HG02678 (cell line): ENCODE measurements around the gene FKBP4.

Experiments
- ATAC-seq: cut with Tn5 transposase; IDR thresholded peaks from one replicate; pipeline ENCODE4 v1.9.1; 2021; ENCODE audit warnings: mild to moderate bottlenecking, moderate library complexity; ENCODE audit not compliant: unreplicated experiment

FKBP4 gene

DNA sequence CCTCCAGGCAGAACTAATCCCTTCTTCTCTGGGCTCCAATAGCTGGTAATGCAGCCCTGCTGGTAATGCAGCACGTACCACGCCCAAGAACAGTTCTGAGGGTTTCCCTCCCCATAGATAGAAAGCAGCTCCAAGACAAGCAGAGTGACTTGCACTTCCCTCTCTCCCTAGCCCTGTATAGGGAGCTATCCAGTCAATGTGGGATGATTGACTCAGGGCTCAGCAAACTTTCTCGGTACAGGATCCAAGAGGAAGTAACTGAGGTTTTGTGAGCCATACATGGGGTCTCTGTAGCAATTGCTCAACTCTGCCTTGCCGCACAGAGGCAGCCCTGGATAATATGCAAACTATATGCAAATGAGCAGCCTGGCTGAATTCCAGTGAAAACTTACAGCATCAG, 15.5 kb upstream of the FKBP4 start:
- no peak for ATAC-seq

DNA sequence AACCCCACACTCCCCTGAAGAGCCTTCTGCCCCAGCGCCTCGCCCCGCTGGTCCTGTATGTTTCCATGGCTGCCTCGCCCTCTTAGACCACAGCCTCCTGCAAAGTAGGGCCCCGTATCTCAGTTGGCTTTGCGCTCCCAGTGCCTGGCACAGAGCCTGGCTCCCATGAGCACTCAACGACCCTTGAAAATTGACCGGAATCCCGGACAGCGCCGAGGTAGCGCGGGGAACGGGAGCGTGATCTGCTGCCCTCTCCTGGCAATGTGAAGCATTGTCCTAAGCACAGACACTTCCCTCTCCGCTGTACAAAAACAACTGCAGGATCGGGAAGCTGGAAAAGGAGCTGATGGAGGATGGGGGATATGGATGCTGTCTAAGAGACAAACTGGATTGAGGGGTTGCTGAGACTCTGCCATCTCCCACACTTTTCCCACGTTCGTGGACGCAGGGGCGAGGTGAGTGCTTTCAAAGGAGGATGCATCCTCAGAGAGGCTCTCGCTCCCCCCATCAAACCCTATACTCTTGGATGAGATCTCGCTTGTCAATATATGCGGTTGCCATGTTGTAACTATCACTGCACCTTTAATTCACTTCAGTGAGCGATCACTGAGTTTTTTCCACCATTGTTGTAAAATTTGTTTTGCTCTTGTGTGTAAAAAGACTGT, 10.7 kb upstream of the FKBP4 start:
- ATAC-seq, result no peak

DNA sequence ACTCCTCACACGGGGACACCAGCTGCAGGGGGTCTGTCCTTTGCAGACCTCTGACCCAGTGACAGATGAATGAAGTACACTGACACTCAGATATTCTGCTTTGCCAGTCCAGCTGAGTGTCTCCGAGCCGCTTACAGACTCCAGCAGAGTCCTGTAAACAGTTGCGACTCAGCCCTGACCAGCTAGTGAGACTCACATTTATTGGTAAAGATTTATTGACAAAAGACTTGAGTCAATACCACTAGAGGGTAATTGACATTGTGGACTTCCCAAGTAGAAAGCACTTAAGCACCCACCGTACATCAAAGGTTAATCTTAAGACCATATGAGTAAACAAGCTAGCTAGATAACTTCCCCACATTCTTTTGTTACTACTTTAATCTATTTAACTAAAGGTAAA, 9.8 kb upstream of the FKBP4 start:
- no peak for ATAC-seq

- no peak for ATAC-seq
These were observed 3.7 kb upstream of the FKBP4 start for GRCh38 chr12:2791089-2791488.

DNA sequence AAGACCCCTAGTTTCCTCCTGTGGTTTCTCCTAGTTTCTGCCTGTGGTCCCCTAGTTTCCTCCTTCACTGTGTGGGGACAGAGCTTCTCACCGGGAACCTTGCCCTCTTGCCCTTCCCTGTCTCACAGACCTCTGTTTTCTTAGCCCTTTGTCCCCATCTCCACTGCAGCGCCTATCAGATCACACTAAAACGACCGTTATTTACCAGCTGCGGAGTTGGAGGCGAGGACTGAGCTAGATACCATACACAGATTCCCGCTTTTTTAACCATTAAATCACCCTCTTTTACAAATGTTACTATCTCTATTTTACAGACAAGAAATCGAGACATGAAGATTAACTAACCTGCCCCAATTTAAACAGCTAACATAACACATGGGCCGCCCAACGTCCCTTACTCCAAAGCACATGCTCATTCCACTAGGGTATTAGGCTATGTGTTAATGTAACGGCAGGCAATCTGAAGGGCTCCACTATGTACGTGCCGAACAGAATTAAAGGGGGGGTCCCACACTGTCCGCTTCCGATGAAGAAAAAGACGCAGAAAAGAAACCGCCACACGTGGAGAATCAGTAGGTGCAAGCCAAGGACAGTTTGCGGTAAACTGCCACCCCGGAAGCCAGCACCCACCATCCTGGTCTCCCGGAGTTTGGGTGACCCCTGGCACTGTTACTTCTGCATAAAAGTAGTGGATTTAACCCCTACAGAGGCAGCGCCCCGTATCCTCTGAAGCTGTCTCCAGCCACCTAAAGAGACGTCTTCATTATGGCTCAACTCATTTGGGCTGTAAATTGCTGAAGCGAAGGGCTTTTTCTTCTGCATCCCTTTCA, 1.9 kb upstream of the FKBP4 start:
- no peak for ATAC-seq

- ATAC-seq, result no peak
These were observed 1.2 kb upstream of the FKBP4 start for GRCh38 chr12:2793561-2793960.

DNA sequence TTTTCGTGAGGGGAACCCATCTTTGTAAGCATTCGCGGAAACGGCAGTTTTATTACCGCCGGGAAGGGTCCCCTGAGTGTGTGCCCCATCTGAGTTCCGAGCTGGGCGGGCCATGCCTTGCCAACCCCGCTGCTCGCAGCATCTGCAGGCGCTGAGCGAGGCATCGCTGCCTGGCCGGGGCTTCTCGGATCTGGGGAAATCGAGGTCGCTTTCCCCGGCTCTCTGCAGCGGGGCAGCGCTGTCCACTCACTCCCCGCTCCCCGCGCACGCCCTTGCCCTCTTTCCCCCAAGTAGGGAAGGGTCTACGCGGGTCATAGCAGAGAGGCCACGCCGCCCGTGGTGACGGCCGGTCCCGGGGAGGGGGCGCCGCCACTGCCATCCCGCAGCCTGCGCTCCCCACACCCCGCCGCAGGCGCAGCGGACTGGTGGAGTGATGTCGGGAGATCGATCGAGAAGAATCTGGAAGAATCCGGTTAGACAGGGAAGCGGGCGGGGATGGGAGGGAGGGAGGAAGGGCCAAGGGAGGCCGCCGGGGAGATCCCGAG, 507 bp upstream of the FKBP4 start:
- ATAC-seq, result peak; percentile 7

- ATAC-seq, result peak; percentile 75
These were observed 769 bp downstream of the FKBP4 start for GRCh38 chr12:2795291-2796186.

- ATAC-seq, result no peak
These were observed 1.5 kb downstream of the FKBP4 start for GRCh38 chr12:2796187-2796666.

DNA sequence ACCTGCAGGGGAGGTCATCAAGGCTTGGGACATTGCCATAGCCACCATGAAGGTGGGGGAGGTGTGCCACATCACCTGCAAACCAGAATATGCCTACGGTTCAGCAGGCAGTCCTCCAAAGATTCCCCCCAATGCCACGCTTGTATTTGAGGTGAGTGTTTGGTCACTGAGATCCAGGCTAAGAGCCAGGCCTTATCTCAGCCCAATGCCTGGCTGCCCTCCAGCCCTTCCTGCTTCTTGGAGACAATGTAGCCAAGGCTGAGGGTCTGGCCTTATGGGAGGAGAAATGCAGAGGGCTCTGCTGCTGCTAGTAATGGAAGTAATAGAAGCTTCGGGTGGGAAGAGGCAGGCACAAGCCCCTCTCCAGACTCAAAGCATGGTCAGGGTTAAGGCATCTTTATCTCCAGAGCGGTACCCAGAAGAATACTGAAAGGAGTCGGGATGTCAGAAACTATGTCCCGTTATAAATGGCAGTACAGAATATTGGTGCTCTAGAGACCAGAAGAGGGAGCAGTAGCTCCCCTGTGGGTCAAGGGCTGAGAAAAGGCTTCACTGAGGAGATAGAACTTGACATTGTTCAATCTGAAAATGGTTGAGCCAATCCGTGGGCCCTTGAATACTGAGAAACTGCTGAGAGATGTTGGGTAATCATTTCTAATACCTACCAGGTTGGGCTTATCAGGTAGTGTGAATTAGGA, 3.1 kb downstream of the FKBP4 start:
- ATAC-seq, result no peak

GRCh38 chr12:2800046-2800570, 5.3 kb downstream of the FKBP4 start:
- no peak for ATAC-seq

DNA sequence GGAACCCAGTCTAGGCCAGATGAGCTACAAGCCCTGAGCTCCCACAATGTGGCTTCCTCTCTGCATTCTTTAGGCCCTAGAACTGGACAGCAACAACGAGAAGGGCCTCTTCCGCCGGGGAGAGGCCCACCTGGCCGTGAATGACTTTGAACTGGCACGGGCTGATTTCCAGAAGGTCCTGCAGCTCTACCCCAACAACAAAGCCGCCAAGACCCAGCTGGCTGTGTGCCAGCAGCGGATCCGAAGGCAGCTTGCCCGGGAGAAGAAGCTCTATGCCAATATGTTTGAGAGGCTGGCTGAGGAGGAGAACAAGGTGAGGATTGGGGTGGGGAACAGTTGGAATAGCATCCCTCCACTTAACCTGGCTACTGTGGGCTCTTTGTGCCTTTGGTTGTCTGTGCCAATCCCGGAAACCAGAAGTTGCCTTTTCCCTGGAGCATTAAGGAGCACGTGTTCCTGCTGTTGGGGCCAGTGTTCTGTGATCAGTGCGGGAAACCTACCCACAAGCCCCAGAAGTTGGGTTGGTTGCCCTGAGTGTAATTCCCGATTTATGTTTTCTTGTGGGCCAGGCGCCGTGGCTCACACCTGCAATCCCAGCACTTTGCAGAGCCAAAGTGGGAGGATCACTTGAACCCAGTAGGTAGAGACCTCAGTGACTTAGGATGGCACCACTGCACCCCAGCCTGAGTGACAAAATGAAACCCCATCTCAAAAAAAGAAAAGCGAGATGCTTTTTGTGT, 6.4 kb downstream of the FKBP4 start:
- no peak for ATAC-seq

DNA sequence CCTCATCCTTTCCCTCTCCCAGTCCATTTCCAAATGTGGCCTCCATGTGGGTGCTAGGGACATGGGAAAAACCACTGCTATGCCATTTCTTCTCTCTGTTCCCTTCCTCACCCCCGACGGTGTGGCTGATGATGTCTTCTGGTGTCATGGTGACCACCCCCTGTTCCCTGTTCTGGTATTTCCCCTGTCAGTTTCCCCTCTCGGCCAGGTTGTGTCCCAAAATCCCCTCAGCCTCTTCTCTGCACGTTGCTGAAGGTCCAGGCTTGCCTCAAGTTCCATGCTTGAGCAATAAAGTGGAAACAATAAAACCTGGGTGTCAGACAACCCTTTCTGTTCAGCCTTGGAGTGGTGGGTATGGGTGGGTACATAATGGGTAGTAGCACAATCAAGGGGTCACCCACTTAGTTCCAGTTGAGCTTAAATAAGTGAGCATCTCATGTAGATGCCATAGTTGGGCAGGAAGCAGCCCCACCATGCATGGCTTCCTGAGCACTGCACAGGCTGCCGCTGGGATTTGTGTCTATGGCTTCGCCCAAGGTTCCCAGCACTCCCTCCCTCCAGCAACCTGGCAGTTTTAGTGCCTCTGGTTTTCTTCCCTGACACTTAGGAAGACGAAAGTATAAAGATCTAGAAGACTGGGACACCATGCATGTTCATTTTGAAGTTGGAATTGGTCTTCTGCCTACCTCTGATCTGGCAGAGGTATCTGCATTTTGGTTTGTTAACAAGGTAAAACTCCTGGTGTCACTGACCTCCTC, 9.0 kb downstream of the FKBP4 start:
- no peak for ATAC-seq

DNA sequence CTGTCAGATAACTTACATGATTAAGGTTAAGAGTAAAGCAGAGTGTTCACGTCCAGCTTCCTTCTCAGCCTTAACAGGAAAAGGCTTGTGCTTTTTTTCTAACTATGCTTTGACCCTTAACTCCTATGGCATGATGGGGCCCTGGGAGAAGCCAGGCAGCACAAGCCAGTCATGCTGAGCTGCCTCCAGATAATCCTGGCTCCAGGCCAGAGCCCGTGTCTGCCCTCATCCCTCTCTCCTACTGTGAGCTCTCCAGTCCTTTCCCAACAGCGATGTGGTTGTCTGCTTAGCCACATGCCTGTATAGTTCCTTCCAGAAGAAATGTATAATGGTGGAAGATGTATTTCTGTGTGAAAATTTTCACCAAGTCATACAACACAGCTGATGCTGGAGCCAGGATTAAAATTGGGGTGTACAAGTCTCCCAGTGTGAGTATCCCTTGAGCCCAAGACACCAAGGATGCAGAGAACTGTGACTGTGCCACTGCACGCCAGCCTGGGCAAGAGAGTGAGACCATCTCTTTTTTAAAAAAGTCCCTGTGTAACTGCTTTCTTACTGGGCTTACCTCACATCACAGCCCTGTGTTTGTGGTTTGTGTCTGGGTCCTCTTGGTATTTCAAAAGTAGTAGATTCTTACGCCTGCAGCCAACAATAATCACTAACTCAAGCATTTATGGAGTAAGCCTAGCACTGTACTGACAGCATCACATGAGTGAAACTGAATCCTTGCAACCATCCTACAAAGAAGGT, 9.8 kb downstream of the FKBP4 start:
- ATAC-seq, result no peak

GRCh38 chr12:2805143-2805520, 10.4 kb downstream of the FKBP4 start:
- ATAC-seq, result no peak

DNA sequence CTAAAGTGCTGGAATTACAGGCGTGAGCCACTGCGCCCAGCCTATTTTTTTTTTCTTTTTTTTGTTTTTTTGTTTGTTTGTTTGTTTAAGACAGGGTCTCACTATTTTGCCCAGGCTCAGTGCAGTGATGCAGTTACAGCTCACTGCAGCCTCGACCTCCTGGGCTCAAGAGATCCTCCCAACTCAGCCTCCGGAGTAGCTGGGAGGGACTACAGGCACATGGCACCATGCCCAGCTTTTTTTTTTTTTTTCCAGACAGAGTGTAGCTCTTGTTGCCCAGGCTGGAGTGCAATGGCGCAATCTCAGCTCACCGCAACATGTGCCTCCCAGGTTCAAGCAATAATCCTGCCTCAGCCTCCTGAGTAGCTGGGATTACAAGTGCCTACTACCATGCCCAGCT, 11.9 kb downstream of the FKBP4 start:
- ATAC-seq, result no peak

- no peak for ATAC-seq
These were observed 17.0 kb downstream of the FKBP4 start for GRCh38 chr12:2811801-2812200.
